ENCODE data around the gene PICALM. TPM values are rescaled to one million over a fixed set of nuclear protein-coding genes. Genes with fewer than 3 reads are reported as not detected.

The PICALM gene
- total and polyA plus RNA-seq, 9 of the 15 experiments (the other 6 are each of a cell fraction or from before 2014, with no cell fraction given): 41.3 to 990 (median 309) TPM

- no peak for TF ChIP-seq ZBTB40 (IDR thresholded peaks at IDR 0.05)
- TF ChIP-seq ZBTB40 (CRISPR knock-in tag; IDR thresholded peaks at IDR 0.05): no peak
- TF ChIP-seq NCOR1 (IDR thresholded peaks at IDR 0.05): peak; percentile 45; the same call in 1 of the 2 replicates
- TF ChIP-seq KAT2B (IDR thresholded peaks at IDR 0.05; ENCODE audit: low read depth, low read length): no peak
- no peak for TF ChIP-seq NKRF (IDR thresholded peaks at IDR 0.05; ENCODE audit: borderline replicate concordance)
- no peak for TF ChIP-seq ASH1L (IDR thresholded peaks at IDR 0.05; ENCODE audit: borderline replicate concordance, low read depth, partially characterized antibody)
- no peak for TF ChIP-seq MCM3 (IDR thresholded peaks at IDR 0.05)
- TF ChIP-seq ZNF444 (CRISPR knock-in tag; IDR thresholded peaks at IDR 0.05): no peak
- TF ChIP-seq ZNF644 (tag; IDR thresholded peaks at IDR 0.05; ENCODE audit: low read depth): no peak
- no peak for TF ChIP-seq THRA (IDR thresholded peaks at IDR 0.05)
- TF ChIP-seq RNF2 (IDR thresholded peaks at IDR 0.05): no peak
- TF ChIP-seq SNAPC5 (CRISPR knock-in tag; IDR thresholded peaks at IDR 0.05): no peak
- peak; percentile 84 for TF ChIP-seq CTBP1 (IDR thresholded peaks at IDR 0.05; ENCODE audit: borderline replicate concordance)
- TF ChIP-seq DACH1 (IDR thresholded peaks at IDR 0.05; ENCODE audit: partially characterized antibody): no peak
- TF ChIP-seq ZNF224 (CRISPR knock-in tag; IDR thresholded peaks at IDR 0.05): no peak
- TF ChIP-seq FOXM1 (IDR thresholded peaks at IDR 0.05; ENCODE audit: low read depth): no peak
- no peak for TF ChIP-seq FOXM1 (CRISPR knock-in tag; IDR thresholded peaks at IDR 0.05; ENCODE audit: low read depth)
- TF ChIP-seq NR2C2 (CRISPR knock-in tag; IDR thresholded peaks at IDR 0.05): no peak
- 0 out of 2 replicates have a peak, but pooled peaks have one; percentile 22 for TF ChIP-seq NR2C2 (tag; IDR thresholded peaks at IDR 0.05)
Measured at GRCh38 chr11:86041975-86042378, 26.9 kb downstream of the PICALM start (continued).

All from K562 (cell line).